ENCODE measurements around the gene KRTAP4-8. TPM values are rescaled to one million over a fixed set of nuclear protein-coding genes. Genes with fewer than 3 reads are reported as not detected.
"Not testable (repeated sequence)": the region's sequence is repeated elsewhere in the genome, so short reads cannot be mapped to it uniquely, and the experiment has no call there.

KRTAP4-8 gene
- total and polyA plus RNA-seq, 2 donors (not counting 1 experiment from before 2014, with no cell fraction given), result not detected

- ATAC-seq (ENCODE audit: low read depth) (peak; percentile 43), DNase-seq (peak; percentile 23)
- Histone ChIP-seq H3K9ac (ENCODE audit: low read length) (peak overlapping the region; percentile 59), H3K4me2 (replicated peaks; ENCODE audit: low read depth, low read length, poor library complexity, severe bottlenecking) (peak overlapping the region; percentile 38), H3K4me3 (ENCODE audit: control extremely low read depth in 1 of 5, extremely low read depth in 1 of 5, insufficient read depth in 1 of 5, low read depth in 2 of 5, low read length in 4 of 5) (peak overlapping the region in 4 of 5 experiments; percentile 32 to 57 (median 52)), H3K4me1 (ENCODE audit: control insufficient read depth in 2 of 2, insufficient read depth in 2 of 2, low read length in 2 of 2) (peaks cover 14 to 19% of the 10 kb centered on the region in 2 donors), H3K27ac (ENCODE audit: low read length in 2 of 2) (peak overlapping the region in 1 of 2 donors; percentile 63)
- H2AFZ ChIP-seq (ENCODE audit: insufficient read depth, low read depth, low read length, poor library complexity, severe bottlenecking); CTCF ChIA-PET; intact Hi-C loops (cut with micrococcal nuclease); H4K20me1 ChIP-seq (ENCODE audit: control insufficient read depth, insufficient read depth, low read length, poor library complexity, severe bottlenecking); POLR2A ChIA-PET; H3K9me3 Mint-ChIP-seq (ENCODE audit: insufficient read depth); H3K27me3 ChIP-seq (replicated peaks in 1 of 4; ENCODE audit: control extremely low read depth in 1 of 4, control insufficient read depth in 3 of 4, insufficient read depth in 4 of 4, low read length in 3 of 4); H3K36me3 ChIP-seq (replicated peaks in 1 of 2; ENCODE audit: control extremely low read depth in 1 of 2, control insufficient read depth in 1 of 2, extremely low read depth in 1 of 2, insufficient read depth in 2 of 2, low read length in 1 of 2); H3K79me2 ChIP-seq (ENCODE audit: control insufficient read depth, insufficient read depth, low read length); H3K9me3 ChIP-seq (ENCODE audit: control extremely low read depth in 1 of 3, control insufficient read depth in 2 of 3, insufficient read depth in 1 of 3, low read length in 2 of 3): not testable (repeated sequence)
- WGBS (ENCODE audit: insufficient coverage), result no CpG with 5 or more reads among the region's 1 CpG
- H3K4me1 Mint-ChIP-seq, result peaks cover 18% of the 10 kb centered on the region
- H3K27ac Mint-ChIP-seq, result peak overlapping the region; percentile 51
- peak overlapping the region; percentile 59 for H3K4me3 Mint-ChIP-seq
- peaks cover 16% of the 10 kb centered on the region for H3K27me3 Mint-ChIP-seq
These were observed 10.9 kb upstream of the KRTAP4-8 start for GRCh38 chr17:41108728-41109386.

GRCh38 chr17:41107941-41108450 is 10.1 kb upstream of the KRTAP4-8 start:
- peak overlapping the region; percentile 38 for H3K4me2 ChIP-seq (replicated peaks; ENCODE audit: low read depth, low read length, poor library complexity, severe bottlenecking)
- H3K4me1 ChIP-seq (ENCODE audit: control insufficient read depth in 2 of 2, insufficient read depth in 2 of 2, low read length in 2 of 2), result peaks cover 14 to 19% of the 10 kb centered on the region in 2 donors
- DNase-seq (peak; percentile 28), ATAC-seq (ENCODE audit: low read depth) (no peak)
- POLR2A ChIA-PET, result no interaction called here
- no peak overlapping the region for H2AFZ ChIP-seq (ENCODE audit: insufficient read depth, low read depth, low read length, poor library complexity, severe bottlenecking)
- Mint-ChIP-seq H3K4me1 (peaks cover 18% of the 10 kb centered on the region), H3K9me3 (ENCODE audit: insufficient read depth) (no peaks in the 10 kb centered on the region), H3K4me3 (peak overlapping the region; percentile 39), H3K27me3 (peaks cover 22% of the 10 kb centered on the region), H3K27ac (peak overlapping the region; percentile 47)
- H3K4me3 ChIP-seq (ENCODE audit: control extremely low read depth in 1 of 5, extremely low read depth in 1 of 5, insufficient read depth in 1 of 5, low read depth in 2 of 5, low read length in 4 of 5), result peak overlapping the region in 4 of 5 experiments; percentile 32 to 57 (median 52)
- intact Hi-C loops (cut with micrococcal nuclease), result no loop called here
- TF ChIP-seq EZH2 (IDR thresholded peaks at IDR 0.05; ENCODE audit: borderline replicate concordance, insufficient read depth, low read depth, low read length, poor library complexity, severe bottlenecking) (no peak), CTCF (IDR thresholded peaks at IDR 0.05) (no peak)
- H3K79me2 ChIP-seq (ENCODE audit: control insufficient read depth, insufficient read depth, low read length), result peaks cover 7% of the 10 kb centered on the region
- no peaks in the 10 kb centered on the region for H4K20me1 ChIP-seq (ENCODE audit: control insufficient read depth, insufficient read depth, low read length, poor library complexity, severe bottlenecking)
- H3K27ac ChIP-seq (ENCODE audit: low read length in 2 of 2), result peak overlapping the region; percentile 50 to 63
- H3K27me3 ChIP-seq (replicated peaks in 1 of 4; ENCODE audit: control extremely low read depth in 1 of 4, control insufficient read depth in 3 of 4, insufficient read depth in 4 of 4, low read length in 3 of 4), result no peaks in the 10 kb centered on the region
- WGBS (ENCODE audit: insufficient coverage), result no CpG with 5 or more reads among the region's 1 CpG
- H3K9me3 ChIP-seq (ENCODE audit: control extremely low read depth in 1 of 3, control insufficient read depth in 2 of 3, insufficient read depth in 1 of 3, low read length in 2 of 3), result peaks cover 0 to 4% (median 0%) of the 10 kb centered on the region in 3 donors
- H3K9ac ChIP-seq (ENCODE audit: low read length), result peak overlapping the region; percentile 59
- CTCF ChIA-PET, result interaction anchor here (1.0 kb wide), 1 partner anchor 8 kb away, joined by 3 read pairs; no protein-coding TSS in a partner anchor
- H3K36me3 ChIP-seq (replicated peaks in 1 of 2; ENCODE audit: control extremely low read depth in 1 of 2, control insufficient read depth in 1 of 2, extremely low read depth in 1 of 2, insufficient read depth in 2 of 2, low read length in 1 of 2), result peaks cover 0 to 2% of the 10 kb centered on the region in 2 experiments

- H3K4me2 ChIP-seq (replicated peaks; ENCODE audit: low read depth, low read length, poor library complexity, severe bottlenecking); H3K9ac ChIP-seq (ENCODE audit: low read length); H3K27me3 ChIP-seq (replicated peaks in 1 of 4; ENCODE audit: control extremely low read depth in 1 of 4, control insufficient read depth in 3 of 4, insufficient read depth in 4 of 4, low read length in 3 of 4); H3K9me3 Mint-ChIP-seq (ENCODE audit: insufficient read depth); H3K27ac Mint-ChIP-seq; H3K27ac ChIP-seq (ENCODE audit: low read length in 2 of 2); DNase-seq; CTCF ChIA-PET; H3K9me3 ChIP-seq (ENCODE audit: control extremely low read depth in 1 of 3, control insufficient read depth in 2 of 3, insufficient read depth in 1 of 3, low read length in 2 of 3); H2AFZ ChIP-seq (ENCODE audit: insufficient read depth, low read depth, low read length, poor library complexity, severe bottlenecking); intact Hi-C loops (cut with micrococcal nuclease); POLR2A ChIA-PET; H3K79me2 ChIP-seq (ENCODE audit: control insufficient read depth, insufficient read depth, low read length); H3K4me3 Mint-ChIP-seq; H3K4me3 ChIP-seq (ENCODE audit: control extremely low read depth in 1 of 5, extremely low read depth in 1 of 5, insufficient read depth in 1 of 5, low read depth in 2 of 5, low read length in 4 of 5); H4K20me1 ChIP-seq (ENCODE audit: control insufficient read depth, insufficient read depth, low read length, poor library complexity, severe bottlenecking); H3K36me3 ChIP-seq (replicated peaks in 1 of 2; ENCODE audit: control extremely low read depth in 1 of 2, control insufficient read depth in 1 of 2, extremely low read depth in 1 of 2, insufficient read depth in 2 of 2, low read length in 1 of 2); ATAC-seq (ENCODE audit: low read depth): not testable (repeated sequence)
- 89% methylated on average over 10 of the region's 10 CpGs for WGBS (ENCODE audit: insufficient coverage)
- peaks cover 25% of the 10 kb centered on the region for H3K27me3 Mint-ChIP-seq
- peaks cover 16 to 23% of the 10 kb centered on the region in 2 donors for H3K4me1 ChIP-seq (ENCODE audit: control insufficient read depth in 2 of 2, insufficient read depth in 2 of 2, low read length in 2 of 2)
- H3K4me1 Mint-ChIP-seq, result peaks cover 19% of the 10 kb centered on the region
These were observed 7.4 kb upstream of the KRTAP4-8 start, which contains the start of gene KRTAP4-9 for GRCh38 chr17:41105347-41105746. KRTAP4-9 (plus strand) TSS chr17:41105389; CDS start chr17:41105389, 0 bp downstream.
